ENCODE data around the gene NME7. TPM values are rescaled to one million over a fixed set of nuclear protein-coding genes. Genes with fewer than 3 reads are reported as not detected.

NME7 gene
- total RNA-seq, 2 donors from 2014 or later: 13.0 TPM

DNA sequence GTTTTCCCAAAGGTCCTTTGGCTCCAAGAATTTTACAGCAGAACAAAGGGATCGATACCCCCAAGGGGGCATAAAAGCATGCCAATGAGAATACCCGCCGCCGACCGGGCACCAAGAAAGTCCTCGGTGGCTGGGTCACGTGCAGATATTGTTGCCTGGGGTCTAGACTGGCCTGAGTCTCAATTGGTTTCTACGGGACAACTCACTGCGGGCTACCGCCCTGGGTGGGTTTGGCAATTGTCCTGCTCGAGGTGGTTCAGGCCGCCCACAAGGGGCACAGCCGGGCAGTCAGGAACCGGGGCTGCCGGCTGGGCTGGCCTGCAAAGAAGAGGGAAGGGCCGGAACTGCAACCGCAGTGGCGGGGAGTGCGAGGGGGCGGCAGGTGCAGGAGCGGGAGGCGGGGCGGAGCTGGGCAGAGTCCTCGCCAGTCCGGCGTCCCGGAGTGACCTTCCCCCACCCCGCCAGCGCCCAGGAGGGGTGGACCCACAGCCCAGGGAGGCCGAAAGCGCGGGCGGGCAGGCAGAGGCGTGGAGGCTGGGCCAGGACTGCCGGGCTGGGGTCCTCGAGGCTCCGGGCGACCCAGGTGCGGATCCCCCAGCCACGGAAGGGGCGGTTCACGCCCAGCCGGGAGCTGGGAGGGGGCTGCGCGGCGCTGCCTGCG lies 262.0 kb downstream of the NME7 start:
- ATAC-seq (peak in 1 of 2 donors; percentile 26), DNase-seq (ENCODE audit: low spot score in 2 of 2) (peak; percentile 24 to 66)
- H3K27ac Mint-ChIP-seq: no peak overlapping the region
- H3K36me3 Mint-ChIP-seq: peaks cover 0 to 8% of the 10 kb centered on the region in 2 donors
- no peaks in the 10 kb centered on the region for H3K9me3 Mint-ChIP-seq

DNA sequence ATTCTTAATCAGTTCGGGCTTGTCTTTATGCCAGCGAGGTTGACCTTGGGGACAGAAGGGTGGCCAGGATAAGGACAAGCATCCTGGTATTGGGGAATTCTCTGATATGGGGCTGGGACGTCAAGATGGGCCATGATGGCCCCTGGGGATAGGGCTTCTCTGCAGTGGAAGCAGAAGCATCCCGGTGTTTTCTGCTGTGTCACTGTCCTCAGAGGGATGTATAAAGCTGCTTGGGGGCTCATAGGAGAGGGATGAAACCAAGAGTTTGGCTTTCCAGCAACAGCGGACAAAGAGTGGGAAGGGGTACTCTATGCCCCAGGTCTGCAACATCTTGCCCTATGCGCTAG lies 262.5 kb downstream of the NME7 start:
- Mint-ChIP-seq H3K36me3 (peaks cover 0 to 8% of the 10 kb centered on the region in 2 donors), H3K27ac (no peak overlapping the region), H3K9me3 (no peaks in the 10 kb centered on the region)
- no peak for DNase-seq (ENCODE audit: low spot score in 2 of 2)
- ATAC-seq: no peak

DNA sequence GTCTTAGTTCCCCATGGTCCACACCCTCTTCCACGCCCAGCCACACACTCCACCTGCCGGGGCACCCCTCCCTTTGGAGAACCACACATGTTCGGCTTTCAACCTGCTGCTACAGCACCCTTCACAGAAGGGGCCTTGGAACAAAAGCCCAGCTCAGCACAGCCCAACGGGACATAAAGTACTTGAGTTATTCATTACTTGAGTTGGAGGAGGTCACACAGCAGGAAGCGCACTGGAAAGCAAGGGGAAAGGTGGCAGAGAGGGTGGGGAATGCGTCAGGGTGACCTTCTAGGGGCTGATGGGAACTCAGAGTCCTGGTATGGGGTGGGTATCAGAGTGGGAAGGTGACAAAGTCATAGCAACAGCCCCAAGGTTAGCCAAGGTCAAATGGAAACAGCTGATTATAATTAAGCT lies 264.1 kb downstream of the NME7 start:
- no peak for ATAC-seq
- no peaks in the 10 kb centered on the region for H3K9me3 Mint-ChIP-seq
- no peak overlapping the region for H3K27ac Mint-ChIP-seq
- H3K36me3 Mint-ChIP-seq: peaks cover 0 to 8% of the 10 kb centered on the region in 2 donors
- no peak for DNase-seq (ENCODE audit: low spot score in 2 of 2)

DNA sequence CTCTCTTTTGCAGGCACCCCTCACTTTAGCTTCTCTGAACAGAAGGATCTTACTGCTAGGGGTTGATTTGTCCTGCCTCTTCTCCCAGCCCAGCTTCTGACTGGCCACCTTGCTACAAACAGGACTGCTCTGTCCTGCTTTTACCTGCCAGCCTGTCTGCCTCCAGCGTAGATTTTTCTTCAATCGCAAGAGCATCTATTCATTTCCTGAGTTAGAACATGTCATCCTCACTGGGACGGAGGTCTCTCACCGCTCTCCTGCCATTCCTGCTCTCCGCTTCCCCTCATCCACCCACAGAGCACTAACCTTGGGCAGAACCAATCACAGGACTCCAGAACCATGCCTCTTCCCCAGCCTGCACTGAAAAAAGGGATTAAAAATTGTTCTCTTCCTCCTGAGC lies 264.6 kb downstream of the NME7 start:
- Mint-ChIP-seq H3K36me3 (peaks cover 0 to 8% of the 10 kb centered on the region in 2 donors), H3K27ac (no peak overlapping the region), H3K9me3 (no peaks in the 10 kb centered on the region)
- ATAC-seq: no peak
- no peak for DNase-seq (ENCODE audit: low spot score in 2 of 2)

DNA sequence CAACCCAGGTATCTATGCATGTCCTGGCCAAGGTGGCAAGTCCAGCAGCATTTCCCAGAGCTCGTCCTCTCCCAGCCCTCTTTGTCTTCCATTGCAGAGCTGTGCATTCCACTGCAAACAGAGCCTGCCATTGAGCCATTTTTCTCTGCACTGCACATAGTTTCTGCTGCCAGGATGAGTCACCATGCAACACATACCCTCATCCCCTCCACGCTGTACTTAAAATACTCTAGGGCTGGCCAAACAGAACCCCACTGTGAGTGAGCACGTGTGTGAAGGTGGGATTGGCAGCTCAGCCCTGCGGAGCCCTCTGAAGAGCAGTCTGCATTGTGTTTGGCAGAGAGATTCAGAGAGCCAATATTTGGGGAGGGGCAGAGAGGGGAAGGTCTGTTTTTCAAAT lies 265.0 kb downstream of the NME7 start:
- no peak for ATAC-seq
- DNase-seq (ENCODE audit: low spot score in 2 of 2): no peak
- H3K9me3 Mint-ChIP-seq: no peaks in the 10 kb centered on the region
- no peak overlapping the region for H3K27ac Mint-ChIP-seq
- peaks cover 0 to 7% of the 10 kb centered on the region in 2 donors for H3K36me3 Mint-ChIP-seq

DNA sequence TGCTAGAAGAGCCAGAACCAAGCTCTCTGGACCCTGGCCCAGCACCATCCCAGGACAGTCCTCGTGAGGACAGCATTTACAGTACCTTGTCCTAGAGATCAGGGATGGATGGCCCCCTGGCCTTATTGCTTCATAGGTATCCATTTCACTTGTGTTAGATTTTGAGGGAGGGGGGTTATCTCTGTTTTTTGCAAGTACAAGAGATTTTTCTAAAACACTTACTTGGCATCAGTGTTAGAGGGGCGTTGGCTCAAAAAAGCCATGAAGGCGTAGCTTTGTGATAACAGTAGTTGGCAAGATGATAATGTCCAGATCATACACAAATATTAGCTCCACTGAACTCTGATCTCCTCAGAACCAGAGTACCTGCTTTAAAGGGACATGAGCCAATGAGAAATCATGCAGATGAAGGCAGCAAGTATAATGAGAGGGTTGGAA lies 266.9 kb downstream of the NME7 start:
- DNase-seq (ENCODE audit: low spot score in 2 of 2) (no peak), ATAC-seq (no peak)
- no peak overlapping the region for H3K27ac Mint-ChIP-seq
- H3K36me3 Mint-ChIP-seq: no peaks in the 10 kb centered on the region
- peaks cover 0 to 3% of the 10 kb centered on the region in 2 donors for H3K9me3 Mint-ChIP-seq

DNA sequence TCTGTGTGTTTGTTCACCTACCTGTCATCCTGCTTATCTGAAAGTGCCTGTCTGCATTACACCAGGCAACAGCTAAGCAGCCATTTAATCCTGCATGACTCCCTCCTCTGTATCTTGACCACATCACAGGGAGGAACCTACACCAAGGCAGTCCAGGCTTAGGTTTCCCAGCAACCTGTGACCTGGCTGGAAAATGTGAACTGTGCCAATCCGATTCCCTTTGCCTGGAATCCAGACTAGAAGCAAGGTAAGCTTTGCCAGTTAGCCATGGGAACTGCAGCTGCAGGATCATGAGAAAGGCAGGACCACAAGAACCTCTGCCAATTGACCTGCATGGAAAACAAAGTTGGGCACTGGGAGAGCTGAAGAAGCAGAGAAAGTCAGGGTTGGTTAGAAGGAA lies 267.4 kb downstream of the NME7 start:
- no peak for DNase-seq (ENCODE audit: low spot score in 2 of 2)
- Mint-ChIP-seq H3K36me3 (no peaks in the 10 kb centered on the region), H3K9me3 (peaks cover 0 to 6% of the 10 kb centered on the region in 2 donors), H3K27ac (no peak overlapping the region)
- no peak for ATAC-seq

DNA sequence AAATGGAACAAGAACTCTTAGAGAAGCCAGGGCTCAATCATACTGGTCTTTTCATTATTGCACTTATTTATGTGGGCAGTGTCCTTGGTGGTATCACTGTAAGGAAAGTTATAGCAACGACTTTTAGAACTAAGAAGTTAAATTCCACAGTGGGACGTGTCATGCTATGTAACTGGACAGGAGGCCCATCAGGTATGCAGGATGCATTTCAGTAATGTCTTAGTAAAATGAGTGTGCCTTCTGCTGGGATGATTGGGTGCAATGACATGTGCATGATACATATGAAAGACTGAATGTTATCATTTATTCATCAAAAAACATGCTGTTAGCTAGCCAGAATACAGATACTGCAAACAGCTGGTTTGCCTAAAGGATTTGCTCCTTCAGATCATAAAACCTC lies 268.0 kb downstream of the NME7 start:
- Mint-ChIP-seq H3K9me3 (peaks cover 0 to 6% of the 10 kb centered on the region in 2 donors), H3K27ac (no peak overlapping the region), H3K36me3 (no peaks in the 10 kb centered on the region)
- ATAC-seq (no peak), DNase-seq (ENCODE audit: low spot score in 2 of 2) (no peak)

DNA sequence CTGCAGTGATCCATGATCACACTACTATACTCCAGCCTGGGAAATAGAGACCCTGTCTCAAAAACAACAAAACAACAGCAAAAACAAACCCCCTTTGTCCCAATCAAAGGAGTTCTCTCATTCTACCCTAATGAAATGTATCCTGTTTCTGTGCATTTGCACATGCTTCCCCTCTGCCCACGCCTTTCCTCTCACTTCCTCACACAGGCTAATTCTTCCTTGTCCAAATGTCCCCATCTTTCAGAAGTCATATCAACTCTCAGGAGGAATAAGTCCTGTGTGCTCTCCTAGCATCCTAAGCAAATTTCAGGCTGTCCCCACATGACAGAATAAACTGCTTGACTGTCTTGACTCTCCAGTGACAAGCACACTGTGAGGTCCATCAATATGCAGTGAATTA lies 269.2 kb downstream of the NME7 start:
- peak overlapping the region in 1 of 2 donors; percentile 60 for H3K27ac Mint-ChIP-seq
- peaks cover 0 to 6% of the 10 kb centered on the region in 2 donors for H3K9me3 Mint-ChIP-seq
- DNase-seq (ENCODE audit: low spot score in 2 of 2) (no peak), ATAC-seq (no peak)
- H3K36me3 Mint-ChIP-seq: no peaks in the 10 kb centered on the region

DNA sequence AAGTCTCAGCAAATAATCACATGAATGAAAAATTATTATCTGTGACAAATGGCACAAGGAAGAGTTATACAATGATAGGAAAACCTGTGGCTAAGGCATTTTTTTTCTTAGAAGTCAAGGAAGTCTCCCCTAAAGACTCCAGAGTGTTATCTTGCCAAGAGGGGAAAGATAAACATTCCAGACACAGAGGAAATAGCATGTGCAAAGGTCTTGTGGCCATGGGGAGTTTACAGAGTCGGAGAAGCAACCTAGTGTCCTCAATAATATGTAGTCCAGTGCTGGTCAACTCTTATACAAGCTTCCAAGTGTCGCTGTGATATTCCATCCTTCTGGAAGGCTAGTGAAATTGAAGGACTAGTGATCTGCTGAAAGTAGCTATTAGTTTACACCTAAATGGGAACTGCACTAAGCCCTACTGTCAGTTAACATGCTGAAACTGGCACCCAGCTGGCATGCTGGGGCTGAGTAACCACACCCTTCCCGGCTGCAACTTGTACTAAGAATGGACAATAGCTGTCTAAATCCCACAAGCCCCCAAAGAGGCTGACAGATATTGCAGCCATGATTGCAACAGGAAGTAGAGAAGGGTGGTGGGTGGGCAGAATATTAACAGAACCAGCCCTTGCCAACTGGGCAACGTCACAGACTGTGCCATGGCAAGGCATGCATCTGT lies 272.6 kb downstream of the NME7 start:
- Mint-ChIP-seq H3K9me3 (peaks cover 0 to 6% of the 10 kb centered on the region in 2 donors), H3K36me3 (no peaks in the 10 kb centered on the region), H3K27ac (no peak overlapping the region)
- ATAC-seq (no peak), DNase-seq (ENCODE audit: low spot score in 2 of 2) (no peak)

DNA sequence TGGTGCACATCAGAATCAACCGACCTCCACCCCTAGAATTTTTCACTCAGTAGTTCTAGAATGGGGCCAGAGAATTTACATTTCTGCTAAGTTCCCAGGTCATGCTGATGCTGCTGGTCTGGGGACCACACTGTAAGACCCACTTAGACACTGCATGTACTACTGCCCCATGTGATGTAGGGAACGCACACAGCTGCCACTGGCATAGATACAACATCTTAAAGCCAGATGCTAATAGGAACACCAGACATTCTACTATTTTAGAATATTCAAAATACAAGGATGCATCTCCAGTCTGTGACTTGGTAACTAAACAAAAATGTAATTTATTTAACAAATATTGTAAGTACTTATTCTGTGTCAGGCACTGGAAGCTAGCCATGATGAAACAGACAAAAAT lies 275.2 kb downstream of the NME7 start:
- H3K27ac Mint-ChIP-seq: no peak overlapping the region
- no peak for ATAC-seq
- DNase-seq (ENCODE audit: low spot score in 2 of 2): no peak
- H3K36me3 Mint-ChIP-seq: no peaks in the 10 kb centered on the region
- peaks cover 0 to 6% of the 10 kb centered on the region in 2 donors for H3K9me3 Mint-ChIP-seq

DNA sequence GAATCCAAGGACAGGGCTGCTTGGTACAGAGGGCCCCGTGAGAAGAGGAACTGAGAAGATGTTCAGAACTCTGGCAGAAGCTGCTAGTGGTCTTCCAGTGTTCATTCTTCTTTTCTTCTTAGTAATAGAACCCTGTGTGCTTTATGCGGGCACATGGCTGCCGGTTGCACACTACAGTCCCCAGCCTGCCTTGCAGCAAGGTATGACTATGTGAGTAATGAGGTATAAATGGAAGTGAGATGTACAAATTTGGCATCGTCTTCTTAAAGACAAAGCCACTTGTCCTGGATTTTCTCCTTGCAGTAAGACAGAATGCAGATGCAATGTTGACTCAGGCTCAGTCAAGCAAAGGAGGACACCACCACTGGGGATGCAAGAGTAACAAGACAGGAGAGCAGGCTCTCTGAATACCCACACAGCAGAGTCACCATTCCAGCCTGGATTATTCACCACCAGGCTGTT lies 276.1 kb downstream of the NME7 start:
- ATAC-seq (no peak), DNase-seq (ENCODE audit: low spot score in 2 of 2) (no peak)
- peaks cover 0 to 6% of the 10 kb centered on the region in 2 donors for H3K9me3 Mint-ChIP-seq
- no peaks in the 10 kb centered on the region for H3K36me3 Mint-ChIP-seq
- no peak overlapping the region for H3K27ac Mint-ChIP-seq

DNA sequence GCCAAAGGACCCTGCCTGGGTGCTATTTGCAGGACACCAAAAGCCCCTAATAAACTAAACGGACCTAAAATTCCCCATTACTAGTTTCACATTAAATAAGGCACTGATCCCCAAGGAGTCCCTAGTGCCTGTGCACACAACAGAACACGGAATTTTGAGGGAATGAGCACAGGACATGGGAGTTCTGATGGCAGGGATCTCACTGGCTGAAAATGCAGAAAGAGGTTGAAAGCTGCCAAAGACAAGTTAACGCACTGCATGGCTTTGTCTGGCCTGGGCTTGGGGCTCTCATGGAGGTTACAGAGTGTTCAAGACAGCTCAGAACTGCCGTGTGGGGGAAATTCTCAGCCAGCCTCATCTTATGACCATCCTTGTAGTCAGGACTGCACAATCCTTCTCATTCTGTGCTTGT lies 276.7 kb downstream of the NME7 start:
- ATAC-seq (peak; percentile 42 to 56), DNase-seq (ENCODE audit: low spot score in 2 of 2) (no peak)
- Mint-ChIP-seq H3K27ac (no peak overlapping the region), H3K9me3 (peaks cover 0 to 5% of the 10 kb centered on the region in 2 donors), H3K36me3 (no peaks in the 10 kb centered on the region)

DNA sequence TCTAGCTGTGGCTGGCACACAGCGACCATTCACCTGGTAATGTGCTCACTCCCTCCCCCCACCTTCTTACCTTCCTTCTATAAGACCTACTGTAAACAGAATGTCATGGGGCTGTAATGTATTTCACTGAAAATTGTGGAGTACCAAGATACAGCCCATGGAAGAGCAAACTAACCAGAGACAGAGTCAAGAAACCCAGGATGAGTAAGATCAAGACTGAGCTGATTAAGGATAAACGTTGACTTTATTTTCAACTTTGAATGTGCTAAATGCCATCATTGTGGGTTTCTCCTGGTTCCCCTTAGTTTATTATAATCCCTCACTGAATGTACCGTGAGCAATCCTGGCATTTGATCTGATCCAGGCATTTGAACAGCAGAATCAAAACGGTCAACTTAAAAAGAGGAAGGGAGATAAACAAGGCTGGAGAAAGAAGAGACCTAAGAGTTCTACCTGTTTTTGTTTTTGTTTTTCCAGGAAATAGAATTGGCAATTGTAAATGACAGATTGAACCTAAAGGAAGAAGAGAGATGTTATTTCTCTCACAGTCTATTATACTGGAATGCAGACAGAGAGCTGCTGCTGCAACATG lies 277.2 kb downstream of the NME7 start:
- no peak for DNase-seq (ENCODE audit: low spot score in 2 of 2)
- H3K9me3 Mint-ChIP-seq: no peaks in the 10 kb centered on the region
- no peaks in the 10 kb centered on the region for H3K36me3 Mint-ChIP-seq
- H3K27ac Mint-ChIP-seq: no peak overlapping the region
- ATAC-seq: peak; percentile 65 to 79

DNA sequence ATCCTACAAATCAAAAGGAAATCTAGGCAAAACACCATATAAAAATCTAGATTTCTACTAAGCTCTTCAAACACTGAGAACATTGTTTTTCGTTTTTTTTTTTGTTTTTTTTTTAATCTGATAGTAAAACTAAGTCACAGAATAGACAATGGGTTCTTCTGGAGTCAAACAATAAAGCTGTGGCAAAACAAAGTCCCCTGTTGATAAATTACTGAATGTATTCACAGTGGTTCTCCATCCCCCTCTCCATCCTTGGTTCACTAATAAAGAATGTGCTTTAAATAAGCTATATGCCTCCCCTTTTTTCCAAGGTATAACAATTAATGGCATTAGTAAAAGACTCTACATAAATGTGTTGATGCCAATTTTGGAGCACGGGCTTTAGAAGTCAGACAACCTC lies 277.8 kb downstream of the NME7 start:
- Mint-ChIP-seq H3K27ac (no peak overlapping the region), H3K9me3 (no peaks in the 10 kb centered on the region), H3K36me3 (no peaks in the 10 kb centered on the region)
- no peak for DNase-seq (ENCODE audit: low spot score in 2 of 2)
- no peak for ATAC-seq

DNA sequence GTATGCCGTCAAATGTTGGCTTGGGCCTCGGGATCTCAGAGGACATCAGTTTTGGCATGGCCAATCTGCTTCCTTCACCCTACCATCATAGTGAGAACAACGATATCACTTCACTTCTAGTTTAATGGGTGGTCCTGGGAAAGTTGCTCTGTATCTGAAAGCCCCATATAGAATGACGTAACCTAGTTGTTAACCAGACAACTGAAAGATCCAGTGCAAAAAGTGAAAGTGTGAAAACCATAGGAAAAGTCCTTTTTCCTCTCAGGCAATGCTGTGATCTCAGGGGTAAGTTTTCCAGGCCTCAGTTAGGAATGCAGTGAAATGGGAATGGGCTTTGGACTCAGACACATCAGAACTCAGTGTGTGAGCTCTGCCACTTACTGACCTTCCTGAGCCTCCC lies 279.7 kb downstream of the NME7 start:
- Mint-ChIP-seq H3K27ac (no peak overlapping the region), H3K36me3 (no peaks in the 10 kb centered on the region), H3K9me3 (no peaks in the 10 kb centered on the region)
- DNase-seq (ENCODE audit: low spot score in 2 of 2) (no peak), ATAC-seq (no peak)

DNA sequence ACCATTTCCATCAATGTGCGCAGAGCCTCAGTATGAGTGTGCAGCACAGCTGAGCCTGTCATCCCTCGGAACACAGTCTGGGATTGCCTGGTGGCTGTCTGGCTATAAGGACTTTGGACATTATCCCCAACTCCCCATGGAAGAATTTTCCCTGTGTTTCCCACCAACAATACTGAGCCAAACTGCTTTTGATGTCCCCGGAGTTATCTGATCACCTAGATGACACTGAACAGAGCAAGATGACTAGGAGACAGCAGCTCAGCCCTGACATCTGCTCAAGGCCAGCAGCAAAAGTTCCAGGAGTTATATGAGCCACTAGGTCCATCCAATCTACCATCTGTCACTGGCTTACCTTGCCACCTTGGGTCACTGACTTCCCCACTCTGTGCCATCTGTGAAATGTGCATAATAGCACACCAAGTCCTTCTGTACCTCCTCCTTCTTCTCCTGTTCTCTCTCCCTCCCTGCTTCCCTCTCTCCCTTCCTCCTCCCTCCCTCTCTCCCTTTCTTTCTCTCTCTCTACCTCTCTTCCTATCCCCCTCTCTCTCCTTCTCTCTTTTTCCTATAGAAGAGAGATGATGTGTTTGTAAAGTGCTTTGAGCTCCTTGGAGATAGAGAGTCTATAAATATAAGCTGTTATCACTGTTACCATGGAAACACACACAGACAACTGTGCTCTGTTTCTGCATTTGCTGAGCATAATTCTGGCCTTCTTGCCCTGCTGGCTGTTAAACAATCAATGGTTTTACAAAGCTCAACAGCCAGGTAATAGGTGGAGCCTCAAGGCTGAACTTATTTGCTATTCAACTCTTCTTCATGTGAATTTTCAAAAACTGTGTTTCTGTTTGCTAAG lies 280.8 kb downstream of the NME7 start:
- no peak for DNase-seq (ENCODE audit: low spot score in 2 of 2)
- H3K36me3 Mint-ChIP-seq: no peaks in the 10 kb centered on the region
- no peak overlapping the region for H3K27ac Mint-ChIP-seq
- H3K9me3 Mint-ChIP-seq: no peaks in the 10 kb centered on the region
- ATAC-seq: peak in 1 of 2 donors; percentile 25

Measured in activated naive CD4-positive, alpha-beta T cell treated with anti-CD3 and anti-CD28 coated beads, Interleukin-2, amount 50 U/mL, for 72 hours (primary cell).